B cell (primary cell): ENCODE data around the gene MACO1.

Experiments
- CTCF ChIP-seq: fragments of 200-600 bp; IDR thresholded peaks from one replicate; pipeline ENCODE4 v1.8.0; 2022; ENCODE audit warnings: antibody characterized with exemption, mild to moderate bottlenecking
- EZH2 ChIP-seq: IDR thresholded peaks from 2 replicates; pipeline ENCODE4 v1.6.1; 2012; ENCODE audit warnings: borderline replicate concordance, low read depth, mild to moderate bottlenecking, moderate library complexity, low read length; ENCODE audit not compliant: insufficient read depth, poor library complexity, severe bottlenecking

- no peak for TF ChIP-seq CTCF
- no peak for TF ChIP-seq EZH2
These were observed 105.4 kb downstream of the MACO1 start for GRCh38 chr1:25536124-25536523.
